IMR-90 (cell line): ENCODE data around the gene LLGL1. TPM values are rescaled to one million over a fixed set of nuclear protein-coding genes. Genes with fewer than 3 reads are reported as not detected.
A peak's percentile ranks its signal among the peaks of the same experiment; 100 is the strongest.

ENCODE experiments used
- ATAC-seq: fragments of 200-7000 bp; cut with Tn5 transposase; 2 replicates; pipeline ENCODE4 v1.9.1; 2020; ENCODE audit warnings: low read depth, mild to moderate bottlenecking, moderate library complexity
- BruUV-seq: library from RNA; stranded (reverse); fragments of 400-500 nt; replicated peaks from 2 replicates; lab custom pipeline; 2021; lab: Mats Ljungman, UMichigan
- CTCF ChIA-PET: fragments of 300-600 bp; formaldehyde crosslinking; extraction: SDS; loops from one replicate; lab custom pipeline; 2021; ENCODE audit warnings: antibody characterized with exemption; lab: Yijun Ruan, JAX
- POLR2A ChIA-PET: fragments of 300-600 bp; sonication (Branson Sonifier 250); formaldehyde crosslinking; loops from one replicate; lab custom pipeline; 2022; ENCODE audit warnings: antibody characterized with exemption; ENCODE audit not compliant: unreplicated experiment; lab: Charles Lee
- DNase-seq: peaks from one replicate; pipeline ENCODE4 v3.0.0; 2013
- H2AFZ ChIP-seq: replicated peaks from 2 replicates; pipeline ENCODE3; 2013; ENCODE audit warnings: low read length, mild to moderate bottlenecking; ENCODE audit not compliant: poor library complexity
- H2AK5ac ChIP-seq: 2 replicates; pipeline ENCODE4 v1.6.1; 2013; ENCODE audit warnings: low read depth, low read length, inconsistent platforms
- H2AK9ac ChIP-seq: replicated peaks from 2 replicates; pipeline ENCODE3; 2013; ENCODE audit warnings: mild to moderate bottlenecking, low read depth, low read length, moderate library complexity; ENCODE audit not compliant: poor library complexity
- H2BK120ac ChIP-seq: 2 replicates; pipeline ENCODE4 v1.6.1; 2013; ENCODE audit warnings: low read depth, low read length, inconsistent platforms
- H2BK15ac ChIP-seq: 3 replicates; pipeline ENCODE4 v1.6.1; 2013; ENCODE audit warnings: low read depth, low read length, inconsistent platforms
- H2BK20ac ChIP-seq: 2 replicates; pipeline ENCODE4 v1.6.1; 2013; ENCODE audit warnings: low read depth, mild to moderate bottlenecking, inconsistent platforms, low read length, moderate library complexity
- H2BK5ac ChIP-seq: 2 replicates; pipeline ENCODE4 v1.6.1; 2013; ENCODE audit warnings: mild to moderate bottlenecking, low read depth, low read length, inconsistent platforms; ENCODE audit not compliant: poor library complexity, severe bottlenecking
- H3K14ac ChIP-seq: replicated peaks from 2 replicates; pipeline ENCODE4 v1.6.1; 2013; ENCODE audit warnings: low read depth, low read length, inconsistent platforms
- H3K18ac ChIP-seq: 2 replicates; pipeline ENCODE4 v1.6.1; 2013; ENCODE audit warnings: low read depth, low read length, control low read depth
- H3K23ac ChIP-seq: 2 replicates; pipeline ENCODE4 v1.6.1; 2013; ENCODE audit warnings: low read depth, low read length, inconsistent platforms
- H3K27ac ChIP-seq: 2 replicates; pipeline ENCODE4 v1.5.1; 2013; ENCODE audit warnings: mild to moderate bottlenecking, control low read depth, low read length; ENCODE audit not compliant: insufficient read depth
- H3K27me3 ChIP-seq: 2 replicates; pipeline ENCODE4 v1.6.1; 2013; ENCODE audit warnings: low read length; ENCODE audit not compliant: control insufficient read depth, insufficient read depth
- H3K36me3 ChIP-seq: 2 replicates; pipeline ENCODE4 v1.6.1; 2013; ENCODE audit warnings: low read length, mixed read lengths; ENCODE audit not compliant: control insufficient read depth, insufficient read depth
- H3K4ac ChIP-seq: 2 replicates; pipeline ENCODE4 v1.6.1; 2013; ENCODE audit warnings: low read depth, low read length, inconsistent platforms
- H3K4me1 ChIP-seq: 2 replicates; pipeline ENCODE4 v1.6.1; 2013; ENCODE audit warnings: low read length, mixed read lengths; ENCODE audit not compliant: control insufficient read depth, insufficient read depth
- H3K4me2 ChIP-seq: 2 replicates; pipeline ENCODE4 v1.6.1; 2013; ENCODE audit warnings: low read depth, mild to moderate bottlenecking, control low read depth, low read length, moderate library complexity
- H3K4me3 ChIP-seq: 2 replicates; pipeline ENCODE4 v1.5.1; 2013; ENCODE audit warnings: low read depth, mild to moderate bottlenecking, control low read depth, low read length, moderate library complexity; ENCODE audit not compliant: insufficient read depth
- H3K56ac ChIP-seq: 2 replicates; pipeline ENCODE4 v1.6.1; 2013; ENCODE audit warnings: low read length, inconsistent platforms; ENCODE audit not compliant: insufficient read depth; ENCODE audit errors: extremely low read depth
- H3K79me1 ChIP-seq, 2 experiments: 2 replicates each; pipeline ENCODE4 v1.6.1; 2013; ENCODE audit warnings: low read length in 2 of 2, inconsistent platforms in 1 of 2, low read depth in 1 of 2
- H3K9ac ChIP-seq: 2 replicates; pipeline ENCODE4 v1.6.1; 2013; ENCODE audit warnings: low read depth, low read length, control low read depth
- H3K9me1 ChIP-seq: 2 replicates; pipeline ENCODE4 v1.6.1; 2013; ENCODE audit warnings: low read length, inconsistent platforms; ENCODE audit not compliant: insufficient read depth
- H3K9me3 ChIP-seq: 2 replicates; pipeline ENCODE4 v1.6.1; 2013; ENCODE audit warnings: low read length; ENCODE audit not compliant: control insufficient read depth, insufficient read depth
- H4K20me1 ChIP-seq: 2 replicates; pipeline ENCODE4 v1.6.1; 2013; ENCODE audit warnings: low read length, inconsistent platforms; ENCODE audit not compliant: insufficient read depth
- H4K5ac ChIP-seq: 2 replicates; pipeline ENCODE4 v1.6.1; 2013; ENCODE audit warnings: mild to moderate bottlenecking, low read depth, low read length, control low read depth
- H4K8ac ChIP-seq, 2 experiments: 2 replicates each; pipeline ENCODE4 v1.6.1; 2013; ENCODE audit warnings: low read depth in 2 of 2, low read length in 2 of 2, control low read depth in 1 of 2, inconsistent platforms in 1 of 2
- H4K91ac ChIP-seq: 2 replicates; pipeline ENCODE4 v1.6.1; 2013; ENCODE audit warnings: low read depth, low read length, inconsistent platforms; ENCODE audit not compliant: insufficient read depth
- BHLHE40 ChIP-seq: fragments of 150-350 bp; IDR thresholded peaks from 2 replicates; pipeline ENCODE4 v1.6.1; 2016; ENCODE audit warnings: mild to moderate bottlenecking, low read depth, low read length
- CEBPB ChIP-seq: IDR thresholded peaks from 2 replicates; pipeline ENCODE4 v1.6.1; 2012; ENCODE audit warnings: low read depth, low read length, improper control_type of control experiment
- CHD1 ChIP-seq: IDR thresholded peaks from 2 replicates; pipeline ENCODE4 v1.6.1; 2012; ENCODE audit warnings: low read depth, low read length, improper control_type of control experiment
- CTCF ChIP-seq: conservative IDR thresholded peaks from 2 replicates; pipeline ENCODE4 v1.5.1; 2012; ENCODE audit warnings: mild to moderate bottlenecking, low read depth, low read length, improper control_type of control experiment
- ELK1 ChIP-seq: fragments of 150-350 bp; IDR thresholded peaks from 2 replicates; pipeline ENCODE4 v1.6.1; 2016; ENCODE audit warnings: low read depth, mild to moderate bottlenecking, low read length, moderate library complexity, borderline replicate concordance
- FOS ChIP-seq: fragments of 150-350 bp; IDR thresholded peaks from 2 replicates; pipeline ENCODE4 v1.6.1; 2016; ENCODE audit warnings: low read depth, low read length
- MAFK ChIP-seq: IDR thresholded peaks from 2 replicates; pipeline ENCODE4 v1.6.1; 2012; ENCODE audit warnings: low read depth, low read length, improper control_type of control experiment
- MAZ ChIP-seq: IDR thresholded peaks from 2 replicates; pipeline ENCODE4 v1.6.1; 2012; ENCODE audit warnings: low read depth, mild to moderate bottlenecking, low read length, improper control_type of control experiment, moderate library complexity, borderline replicate concordance
- NFE2L2 ChIP-seq: fragments of 150-350 bp; IDR thresholded peaks from 2 replicates; pipeline ENCODE4 v1.6.1; 2016; ENCODE audit warnings: low read depth, mild to moderate bottlenecking, low read length
- RAD21 ChIP-seq: IDR thresholded peaks from 2 replicates; pipeline ENCODE4 v1.6.1; 2012; ENCODE audit warnings: low read length, improper control_type of control experiment
- RCOR1 ChIP-seq: IDR thresholded peaks from 2 replicates; pipeline ENCODE4 v1.6.1; 2012; ENCODE audit warnings: mild to moderate bottlenecking, low read length, improper control_type of control experiment; ENCODE audit not compliant: insufficient replicate concordance
- RFX5 ChIP-seq: IDR thresholded peaks from 2 replicates; pipeline ENCODE4 v1.8.0; 2012; ENCODE audit warnings: low read depth, mild to moderate bottlenecking, low read length, moderate library complexity
- USF2 ChIP-seq: fragments of 150-350 bp; IDR thresholded peaks from 2 replicates; pipeline ENCODE4 v1.6.1; 2017; ENCODE audit warnings: mild to moderate bottlenecking, antibody characterized with exemption, low read length, low read depth
- WGBS, 2 experiments: methylation state at CpG; one replicate each; pipeline versions ENCODE4 v1.1.5 to v1.1.7; 2013; ENCODE audit warnings: missing lambda C conversion rate in 2 of 2; ENCODE audit not compliant: insufficient read length in 1 of 2; ENCODE audit errors: extremely low coverage in 2 of 2; 5-methylcytosine and 5-hydroxymethylcytosine counted together
- dilution Hi-C: fragments of 300-500 bp; cut with HindIII; formaldehyde crosslinking; loops from one replicate; pipeline ENCODE4 v1.14.3; 2018; ENCODE audit warnings: low sequenced_read_pairs; ENCODE audit not compliant: unreplicated experiment
- in situ Hi-C: fragments of 300-500 bp; cut with MboI; formaldehyde crosslinking; loops from 3 replicates; pipeline ENCODE4 v1.14.3; 2019; ENCODE audit warnings: low sequenced_read_pairs, inconsistent platforms, mixed read lengths
- intact Hi-C: fragments of 100-400 bp; cut with micrococcal nuclease; formaldehyde crosslinking; loops from 2 replicates; pipeline ENCODE4 v1.10.0; 2022
- polyA plus RNA-seq, 3 experiments: library from polyadenylated mRNA; depleted of rRNA; stranded (reverse); fragments of >200 nt; gene quantifications; 2 replicates each; pipeline ENCODE4 v1.2.3, GENCODE V29; 2012; ENCODE audit warnings: low replicate concordance in 1 of 3
- total RNA-seq: library from RNA; depleted of rRNA; stranded (reverse); fragments of >200 nt; gene quantifications from 2 replicates; pipeline ENCODE4 v1.2.3, GENCODE V29; 2012

LLGL1 gene
- total and polyA plus RNA-seq, 2 of the 4 experiments (the other 2 are of a cell fraction), result 40.1 to 52.9 TPM

- no peak for TF ChIP-seq RFX5
These were observed 29.6 kb downstream of the LLGL1 start (continued) for GRCh38 chr17:18254888-18255649.

- dilution Hi-C loops, result no loop called here
- no TSS peak for BruUV-seq
- peak overlapping the region; percentile 50 for H2AK9ac ChIP-seq
- POLR2A ChIA-PET, result no interaction called here
- no peak overlapping the region for H3K4me3 ChIP-seq
- DNase-seq (no peak), ATAC-seq (no peak)
- no peak overlapping the region for H3K18ac ChIP-seq
- no peak overlapping the region for H2BK120ac ChIP-seq
- H2BK5ac ChIP-seq, result no peak overlapping the region
- no peak overlapping the region for H2AFZ ChIP-seq
- H3K23ac ChIP-seq, result peak overlapping the region; percentile 100
- peaks cover 50% of the 10 kb centered on the region for H3K36me3 ChIP-seq
- in situ Hi-C loops, result no loop called here
- H3K9me3 ChIP-seq, result no peaks in the 10 kb centered on the region
- no peaks in the 10 kb centered on the region for H3K27me3 ChIP-seq
- intact Hi-C loops, result no loop called here
- H2BK20ac ChIP-seq, result no peak overlapping the region
- peaks cover 13% of the 10 kb centered on the region for H3K4me1 ChIP-seq
- H3K4me2 ChIP-seq, result no peak overlapping the region
- CTCF ChIA-PET, result no interaction called here
- peaks cover 7% of the 10 kb centered on the region; the same call in 1 of the 2 replicates for H3K9me1 ChIP-seq
- no peak overlapping the region for H3K14ac ChIP-seq
- no peak overlapping the region for H3K9ac ChIP-seq
- no peak overlapping the region for H3K4ac ChIP-seq
- 91% methylated on average over 9 of the region's 11 CpGs; no CpG with 5 or more reads in 1 of the 2 experiments for WGBS, 2 experiments
- no peak overlapping the region for H4K8ac ChIP-seq
- H4K91ac ChIP-seq, result no peak overlapping the region
- H3K27ac ChIP-seq, result no peak overlapping the region
- H4K20me1 ChIP-seq, result peaks cover 25% of the 10 kb centered on the region
- no peak overlapping the region for H3K56ac ChIP-seq
- no peak overlapping the region for H2BK15ac ChIP-seq
- no peak overlapping the region for H4K5ac ChIP-seq
- H3K79me1 ChIP-seq, result peaks cover 15 to 69% of the 10 kb centered on the region in 2 experiments; a peak in 3 of 4 replicates
- H2AK5ac ChIP-seq, result no peak overlapping the region; the same call in none of the 2 replicates
- no peak for TF ChIP-seq USF2
- TF ChIP-seq CHD1, result no peak
- TF ChIP-seq CTCF, result no peak
- TF ChIP-seq RAD21, result no peak
- no peak for TF ChIP-seq CEBPB
- no peak for TF ChIP-seq NFE2L2
- TF ChIP-seq MAFK, result no peak
- no peak for TF ChIP-seq ELK1
- no peak for TF ChIP-seq MAZ
- TF ChIP-seq RCOR1, result no peak
- TF ChIP-seq BHLHE40, result no peak
- TF ChIP-seq FOS, result no peak
These were observed 30.9 kb downstream of the LLGL1 start for GRCh38 chr17:18256351-18256750.
